ENCODE results near the gene CENPV. TPM values are rescaled to one million over a fixed set of nuclear protein-coding genes. Genes with fewer than 3 reads are reported as not detected.

The CENPV gene
- total RNA-seq, 2 donors from 2014 or later, result 14.4 to 19.8 TPM

DNA sequence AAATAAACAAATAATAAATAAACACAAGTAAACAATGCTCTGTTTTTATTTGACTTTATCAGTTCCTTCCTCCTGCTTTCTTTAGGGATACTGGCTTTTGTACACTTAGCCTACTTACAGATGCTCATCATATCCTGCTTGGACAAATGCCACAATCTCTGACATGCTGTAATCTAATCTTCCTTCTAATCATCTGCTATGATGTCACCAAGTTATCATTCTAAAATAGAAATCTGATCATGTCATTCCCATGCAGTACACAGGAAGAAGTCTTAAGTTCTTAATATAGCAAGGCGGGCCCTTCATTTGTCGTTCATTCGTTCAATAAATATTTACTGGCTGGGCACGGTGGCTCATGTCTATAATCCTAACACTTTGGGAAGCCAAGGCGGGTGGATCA, 18.5 kb upstream of the CENPV start:
- intact Hi-C loops (cut with DNase I), result no loop called here
- DNase-seq (no peak), ATAC-seq (peak in 1 of 2 donors; percentile 15)

GRCh38 chr17:16364625-16365024, 11.4 kb upstream of the CENPV start:
- ATAC-seq (no peak), DNase-seq (no peak)
- intact Hi-C loops (cut with DNase I), result loop anchor here in 1 of 2 donors (5.0 to 10.0 kb wide), 2 partner anchors 50 to 158 kb away; partner anchors contain the start of gene TRPV2

- intact Hi-C loops (cut with DNase I), result loop anchor here in 1 of 2 donors (5.0 to 10.0 kb wide), 2 partner anchors 51 to 158 kb away; partner anchors contain the start of gene TRPV2
- peak; percentile 79 for DNase-seq
- ATAC-seq, result peak; percentile 89 to 90
Observed at GRCh38 chr17:16363749-16364536, 10.7 kb upstream of the CENPV start.

GRCh38 chr17:16361874-16362273, 8.6 kb upstream of the CENPV start:
- DNase-seq (no peak), ATAC-seq (no peak)
- intact Hi-C loops (cut with DNase I), result loop anchor here in 1 of 2 donors (5.0 to 10.0 kb wide), 2 partner anchors 53 to 160 kb away; partner anchors contain the start of gene TRPV2

GRCh38 chr17:16358394-16358793, 5.1 kb upstream of the CENPV start:
- DNase-seq (no peak), ATAC-seq (no peak)
- intact Hi-C loops (cut with DNase I), result no loop called here

DNA sequence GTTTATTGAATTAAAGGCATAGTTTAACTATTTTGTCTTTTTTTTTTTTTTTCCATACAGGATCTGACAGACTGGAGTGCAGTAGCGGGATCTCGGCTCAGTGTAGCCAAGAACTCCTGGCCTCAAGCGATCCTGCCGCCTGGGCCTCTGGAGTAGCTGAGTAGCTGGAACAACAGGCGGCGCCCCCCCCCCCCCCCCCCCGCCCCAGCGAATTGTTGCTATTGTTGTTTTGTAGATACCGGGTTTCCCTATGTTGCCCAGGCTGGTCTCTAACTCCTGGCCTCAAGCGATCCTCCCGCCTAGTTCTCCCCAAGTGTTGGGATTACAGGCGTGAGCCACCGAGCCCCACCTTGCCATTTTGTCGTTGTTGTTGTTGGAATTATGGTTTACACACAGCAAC, 1.3 kb upstream of the CENPV start:
- no peak for DNase-seq
- intact Hi-C loops (cut with DNase I), result no loop called here
- no peak for ATAC-seq

DNA sequence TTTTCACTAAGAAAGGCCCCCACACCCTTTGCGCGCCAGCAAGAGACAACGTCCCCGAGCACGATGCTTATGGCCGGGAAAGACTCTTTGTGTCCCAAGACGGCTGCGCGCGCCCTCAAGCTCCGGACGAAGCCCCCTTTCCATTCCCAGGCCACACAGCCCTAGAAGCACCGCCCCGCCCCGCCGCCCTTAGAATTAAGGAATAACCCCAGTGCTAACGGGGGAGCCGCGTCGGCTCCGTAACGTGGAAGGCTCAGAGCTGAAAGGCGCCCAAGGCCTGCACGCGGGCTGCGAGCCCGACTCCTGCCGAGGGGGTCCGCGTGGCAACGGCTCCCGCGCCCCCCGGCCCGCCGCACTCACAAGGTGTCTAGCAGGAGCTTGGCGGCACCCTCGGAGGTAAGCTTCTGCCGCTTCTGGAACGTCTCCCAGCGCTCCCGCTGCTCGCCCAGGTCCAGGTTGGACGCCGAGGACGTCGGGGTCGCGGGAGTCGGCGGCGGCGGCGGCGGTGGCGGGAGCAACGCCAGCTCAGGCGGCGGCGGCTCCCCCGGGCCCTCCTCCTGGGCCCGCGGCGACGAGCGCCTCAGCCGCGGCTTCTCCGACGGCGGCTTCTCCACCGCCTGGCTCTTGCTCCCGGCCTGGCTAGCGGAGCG, 477 bp downstream of the CENPV start:
- ATAC-seq (peak; percentile 73 to 74), DNase-seq (peak; percentile 47)
- intact Hi-C loops (cut with DNase I), result no loop called here

DNA sequence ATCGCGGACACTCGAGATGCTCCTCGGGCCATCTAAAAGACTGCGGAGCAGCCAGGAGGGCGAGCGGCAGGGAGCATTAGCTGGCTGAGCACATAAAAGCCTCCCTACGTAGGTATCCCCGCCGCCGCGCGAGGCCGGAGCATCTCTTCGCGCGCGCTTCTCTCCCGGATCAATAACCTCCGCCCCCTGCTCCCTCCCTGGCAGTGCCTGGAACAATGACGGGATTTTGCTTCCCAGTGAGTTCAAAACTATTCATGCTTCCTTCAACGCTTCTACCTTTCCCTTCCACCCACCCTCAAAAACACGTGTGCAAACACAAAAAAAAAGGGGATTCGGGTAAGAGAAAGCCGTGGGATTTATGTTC, 984 bp downstream of the CENPV start:
- peak; percentile 32 to 60 for ATAC-seq
- DNase-seq, result no peak
- intact Hi-C loops (cut with DNase I), result no loop called here

GRCh38 chr17:16351831-16352230, 1.4 kb downstream of the CENPV start:
- intact Hi-C loops (cut with DNase I), result no loop called here
- ATAC-seq, result no peak
- no peak for DNase-seq

DNA sequence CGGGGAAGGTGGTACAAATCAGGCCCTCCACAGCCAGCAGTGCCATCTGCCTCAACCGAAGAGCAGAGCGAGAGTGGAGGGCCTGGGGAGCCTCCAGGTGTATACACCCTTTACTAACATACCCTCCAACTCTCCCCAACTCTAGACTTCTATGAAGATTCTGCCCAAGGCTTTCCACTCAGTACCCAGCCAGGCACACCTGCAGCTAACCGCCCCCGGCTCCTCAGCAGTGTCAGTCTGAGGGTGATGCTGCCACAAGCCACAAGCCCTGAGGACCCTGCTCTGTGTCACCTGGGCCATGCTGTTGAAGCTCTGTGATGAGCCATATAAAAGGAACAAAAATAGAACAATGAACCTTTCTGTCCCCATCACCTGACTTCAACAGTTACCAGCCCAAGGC, 3.8 kb downstream of the CENPV start:
- intact Hi-C loops (cut with DNase I), result no loop called here
- ATAC-seq (no peak), DNase-seq (no peak)

GRCh38 chr17:16348586-16348985, 4.7 kb downstream of the CENPV start:
- intact Hi-C loops (cut with DNase I), result no loop called here
- ATAC-seq (no peak), DNase-seq (no peak)

GRCh38 chr17:16346721-16347271, 6.5 kb downstream of the CENPV start:
- DNase-seq (no peak), ATAC-seq (no peak)
- intact Hi-C loops (cut with DNase I), result no loop called here

GRCh38 chr17:16345565-16345964, 7.7 kb downstream of the CENPV start:
- intact Hi-C loops (cut with DNase I), result no loop called here
- ATAC-seq (peak in 1 of 2 donors; percentile 25), DNase-seq (no peak)

DNA sequence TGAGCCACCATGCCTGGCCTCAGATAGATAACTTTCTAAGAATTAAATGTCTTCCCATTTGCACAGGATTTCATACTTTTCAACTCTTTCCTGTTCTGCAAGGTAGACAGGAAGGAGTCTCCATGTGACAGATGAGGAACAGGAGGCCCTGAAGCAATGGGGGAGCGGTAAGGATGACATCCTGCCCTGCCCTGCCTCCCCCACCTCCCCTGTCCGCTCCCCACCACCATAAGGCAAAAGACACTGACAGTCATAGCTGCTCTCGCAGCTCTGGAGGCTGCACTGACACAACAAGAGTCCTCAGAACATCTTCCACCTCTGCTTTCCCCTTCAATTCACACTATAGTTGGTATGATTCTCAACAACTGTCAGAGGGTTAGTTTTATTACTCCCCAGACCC, 9.7 kb downstream of the CENPV start:
- ATAC-seq (no peak), DNase-seq (no peak)
- intact Hi-C loops (cut with DNase I), result no loop called here

DNA sequence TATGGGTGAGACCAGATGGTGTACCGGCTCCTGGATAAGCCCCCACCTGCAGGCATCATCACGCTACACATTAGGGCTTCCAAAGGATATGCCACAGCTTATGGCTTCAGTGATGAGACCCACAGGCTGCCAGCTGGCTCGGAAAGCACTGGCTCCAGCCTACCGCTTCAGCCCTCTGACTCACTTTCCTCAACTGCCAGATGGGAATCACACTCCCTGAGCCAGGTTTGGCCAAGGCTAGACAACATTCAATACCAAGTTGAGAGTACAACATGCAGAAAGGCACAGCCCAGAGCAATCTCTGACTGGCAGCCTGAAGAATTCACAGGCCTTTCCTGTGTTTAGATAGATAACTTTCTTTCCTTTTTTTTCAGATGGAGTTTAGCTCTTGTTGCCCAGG, 10.3 kb downstream of the CENPV start:
- ATAC-seq (peak in 1 of 2 donors; percentile 65), DNase-seq (no peak)
- intact Hi-C loops (cut with DNase I), result no loop called here

DNA sequence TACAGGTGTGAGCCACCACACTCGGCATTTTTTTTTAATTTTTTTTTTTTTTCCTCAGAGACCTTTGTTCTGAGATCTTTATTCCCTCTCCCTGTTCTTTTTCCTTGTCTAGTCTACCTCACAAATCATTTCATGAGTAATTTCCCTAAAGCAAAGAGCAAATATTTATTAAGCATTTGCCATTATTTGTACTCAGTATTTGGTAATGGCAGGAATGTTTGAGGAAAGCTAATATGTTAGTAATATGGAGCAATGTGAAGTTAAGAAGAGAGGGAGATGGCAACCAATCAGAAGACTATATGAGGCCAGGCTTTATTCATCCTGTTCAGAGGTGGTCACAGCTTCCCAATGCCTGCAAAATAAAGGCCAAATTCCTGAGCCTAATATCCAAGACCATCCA, 13.3 kb downstream of the CENPV start:
- ATAC-seq, result no peak
- DNase-seq, result no peak
- intact Hi-C loops (cut with DNase I), result no loop called here

DNA sequence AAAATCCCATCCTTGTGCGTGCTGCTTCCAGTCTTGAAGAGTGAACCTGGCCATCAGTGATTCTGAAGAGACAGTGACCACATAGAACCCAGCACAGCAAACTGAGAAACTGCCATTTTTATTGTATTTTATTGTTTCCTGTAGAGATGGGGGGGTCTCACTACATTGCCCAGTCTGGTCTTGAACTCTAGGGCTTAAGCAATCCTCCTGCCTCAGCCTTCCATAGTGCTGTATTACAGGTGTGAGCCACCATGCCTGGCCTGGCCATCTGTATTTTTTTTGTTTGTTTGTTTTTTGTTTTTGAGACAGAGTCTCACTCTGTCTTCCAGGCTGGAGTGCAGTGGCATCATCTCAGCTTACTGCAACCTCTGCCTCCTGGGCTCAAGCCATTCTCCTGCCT, 13.9 kb downstream of the CENPV start:
- no peak for ATAC-seq
- intact Hi-C loops (cut with DNase I), result no loop called here
- no peak for DNase-seq

DNA sequence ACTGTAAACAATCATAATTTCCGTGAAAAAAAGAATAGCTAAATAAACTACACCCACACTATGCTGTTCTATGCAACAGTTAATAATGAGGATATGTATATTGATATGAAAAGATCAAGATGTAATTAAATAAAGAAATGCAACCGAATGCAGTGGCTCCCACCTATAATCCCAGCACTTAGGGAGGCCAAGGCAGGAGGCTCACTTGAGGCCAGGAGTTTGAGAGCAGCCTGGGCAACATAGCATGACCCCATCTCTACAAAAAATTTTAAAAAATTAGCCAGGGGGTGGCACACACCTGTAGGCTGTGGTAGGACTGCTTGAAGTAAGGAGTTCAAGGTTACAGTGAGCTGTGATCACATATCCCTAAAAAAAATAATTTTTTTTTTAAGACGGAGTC, 14.9 kb downstream of the CENPV start:
- DNase-seq (no peak), ATAC-seq (no peak)
- intact Hi-C loops (cut with DNase I), result no loop called here

GRCh38 chr17:16329519-16330271, 23.6 kb downstream of the CENPV start:
- intact Hi-C loops (cut with DNase I), result no loop called here
- peak; percentile 38 to 92 for ATAC-seq

GRCh38 chr17:16328997-16329396, 24.3 kb downstream of the CENPV start:
- intact Hi-C loops (cut with DNase I), result no loop called here
- peak in 1 of 2 donors; percentile 17 for ATAC-seq
- DNase-seq, result no peak

More at GRCh38 chr17:16329519-16330271, 23.6 kb downstream of the CENPV start:
- peak; percentile 30 for DNase-seq

Measured in left cardiac atrium (tissue), 4 donors.